SU-DHL-6 (cell line): ENCODE data around the gene KDM4B.

Experiments used
- CTCF ChIP-seq: fragments of 200-600 bp; sonication (generic); IDR thresholded peaks from one replicate; pipeline ENCODE4 v1.5.1; 2017; ENCODE audit warnings: antibody characterized with exemption, mild to moderate bottlenecking, low read length, moderate library complexity; ENCODE audit not compliant: insufficient read depth, poor library complexity, severe bottlenecking
- EZH2phosphoT487 ChIP-seq: fragments of 200-600 bp; sonication (generic), shearing (Covaris generic); conservative IDR thresholded peaks from 2 replicates; pipeline ENCODE4 v1.6.1; 2018; ENCODE audit warnings: mild to moderate bottlenecking, antibody characterized with exemption, low read length, moderate library complexity, mixed read lengths

GRCh38 chr19:5070331-5070730, 101.4 kb downstream of the KDM4B start:
- no peak for TF ChIP-seq CTCF
- TF ChIP-seq EZH2phosphoT487, result no peak
